ENCODE data around the gene PCDHA6.
"Not testable (repeated sequence)": the region's sequence is repeated elsewhere in the genome, so short reads cannot be mapped to it uniquely, and the experiment has no call there.

Gene PCDHA6

DNA sequence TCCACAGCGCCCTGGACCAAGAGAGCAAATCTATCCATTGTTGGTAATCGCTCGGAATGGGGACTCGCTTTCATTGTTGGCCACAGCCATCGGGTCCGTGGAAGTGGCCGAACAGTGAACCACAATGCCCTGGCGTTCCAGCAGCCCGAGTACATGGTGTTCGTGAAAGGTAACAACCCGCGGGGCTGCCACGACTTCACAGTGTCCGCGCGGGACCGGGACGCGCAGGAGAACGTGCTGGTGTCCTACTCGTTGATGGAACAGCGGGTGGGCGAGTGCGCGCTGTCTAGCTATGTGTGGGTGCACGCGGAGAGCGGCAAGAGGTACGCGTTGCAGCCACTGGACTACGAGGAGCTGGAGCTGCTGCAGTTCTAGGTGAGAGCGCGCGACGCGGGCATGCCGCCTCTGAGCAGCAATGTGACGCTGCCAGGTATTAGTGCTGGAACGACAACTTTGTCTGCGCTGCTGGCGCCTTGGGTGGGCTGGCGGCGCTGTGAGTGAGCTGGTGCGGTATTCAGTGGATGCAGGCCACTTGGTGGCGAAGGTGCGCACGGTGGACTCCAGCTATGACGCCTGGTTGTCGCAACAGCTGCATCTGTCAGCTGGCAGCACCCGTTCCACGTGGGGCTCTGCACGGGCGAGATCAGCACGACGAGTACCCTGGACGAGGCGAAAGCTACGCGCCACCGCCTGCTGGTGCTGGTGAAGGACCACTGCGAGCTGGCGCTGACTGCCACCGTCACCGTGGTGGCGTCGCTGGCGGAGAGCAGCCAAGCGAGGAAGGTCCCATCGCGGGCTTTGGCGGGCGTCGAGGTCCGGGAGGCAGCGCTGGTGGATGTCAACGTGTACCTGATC is 34.9 kb downstream of the PCDHA6 start:
- no peak for DNase-seq (ENCODE audit: low read depth)

DNA sequence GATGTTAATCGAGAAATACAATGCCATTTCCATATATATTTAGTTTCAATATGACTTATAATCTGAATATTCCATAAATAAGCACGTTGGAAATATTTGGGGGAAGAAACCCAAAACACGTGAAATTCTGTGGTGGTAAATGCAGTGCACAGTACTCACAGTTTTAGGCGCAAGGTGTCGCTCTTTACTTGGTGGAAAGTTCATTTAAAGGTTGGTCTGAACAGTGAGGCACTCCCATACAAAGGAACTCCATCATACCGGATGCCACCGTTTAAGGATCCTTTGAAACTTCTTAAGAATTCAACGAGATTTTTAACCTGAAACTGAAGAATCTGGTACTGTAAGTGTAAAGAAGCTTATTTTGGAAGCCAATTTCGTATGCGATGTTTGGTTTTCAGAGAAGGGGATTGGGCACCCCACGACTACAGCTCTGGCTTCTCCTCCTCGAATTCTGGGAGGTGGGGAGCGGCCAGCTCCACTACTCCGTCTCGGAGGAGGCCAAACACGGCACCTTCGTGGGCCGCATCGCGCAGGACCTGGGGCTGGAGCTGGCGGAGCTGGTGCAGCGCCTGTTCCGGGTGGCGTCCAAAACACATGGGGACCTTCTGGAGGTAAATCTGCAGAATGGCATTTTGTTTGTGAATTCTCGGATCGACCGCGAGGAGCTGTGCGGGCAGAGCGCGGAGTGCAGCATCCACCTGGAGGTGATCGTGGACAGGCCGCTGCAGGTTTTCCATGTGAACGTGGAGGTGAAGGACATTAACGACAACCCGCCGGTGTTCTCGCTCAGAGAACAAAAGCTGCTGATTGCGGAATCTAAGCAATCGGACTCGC is 41.2 kb downstream of the PCDHA6 start, which contains the start of gene PCDHA11:
Gene PCDHA11, plus strand, starts transcription at position 237 of the 834 bp plus-strand sequence. Its CDS starts 147 bp downstream, at position 384.
- no peak for DNase-seq (ENCODE audit: low read depth)

DNA sequence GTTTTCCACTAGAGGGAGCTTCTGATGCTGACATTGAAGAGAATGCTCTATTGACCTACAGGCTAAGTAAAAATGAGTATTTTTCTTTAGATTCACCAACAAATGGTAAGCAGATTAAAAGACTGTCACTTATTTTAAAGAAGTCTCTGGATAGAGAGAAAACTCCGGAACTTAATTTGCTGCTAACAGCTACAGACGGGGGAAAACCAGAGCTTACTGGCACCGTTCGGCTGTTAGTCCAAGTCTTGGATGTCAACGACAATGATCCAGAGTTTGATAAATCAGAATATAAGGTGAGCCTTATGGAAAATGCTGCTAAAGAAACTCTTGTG is 41.8 kb downstream of the PCDHA6 start:
- no peak for DNase-seq (ENCODE audit: low read depth)

DNA sequence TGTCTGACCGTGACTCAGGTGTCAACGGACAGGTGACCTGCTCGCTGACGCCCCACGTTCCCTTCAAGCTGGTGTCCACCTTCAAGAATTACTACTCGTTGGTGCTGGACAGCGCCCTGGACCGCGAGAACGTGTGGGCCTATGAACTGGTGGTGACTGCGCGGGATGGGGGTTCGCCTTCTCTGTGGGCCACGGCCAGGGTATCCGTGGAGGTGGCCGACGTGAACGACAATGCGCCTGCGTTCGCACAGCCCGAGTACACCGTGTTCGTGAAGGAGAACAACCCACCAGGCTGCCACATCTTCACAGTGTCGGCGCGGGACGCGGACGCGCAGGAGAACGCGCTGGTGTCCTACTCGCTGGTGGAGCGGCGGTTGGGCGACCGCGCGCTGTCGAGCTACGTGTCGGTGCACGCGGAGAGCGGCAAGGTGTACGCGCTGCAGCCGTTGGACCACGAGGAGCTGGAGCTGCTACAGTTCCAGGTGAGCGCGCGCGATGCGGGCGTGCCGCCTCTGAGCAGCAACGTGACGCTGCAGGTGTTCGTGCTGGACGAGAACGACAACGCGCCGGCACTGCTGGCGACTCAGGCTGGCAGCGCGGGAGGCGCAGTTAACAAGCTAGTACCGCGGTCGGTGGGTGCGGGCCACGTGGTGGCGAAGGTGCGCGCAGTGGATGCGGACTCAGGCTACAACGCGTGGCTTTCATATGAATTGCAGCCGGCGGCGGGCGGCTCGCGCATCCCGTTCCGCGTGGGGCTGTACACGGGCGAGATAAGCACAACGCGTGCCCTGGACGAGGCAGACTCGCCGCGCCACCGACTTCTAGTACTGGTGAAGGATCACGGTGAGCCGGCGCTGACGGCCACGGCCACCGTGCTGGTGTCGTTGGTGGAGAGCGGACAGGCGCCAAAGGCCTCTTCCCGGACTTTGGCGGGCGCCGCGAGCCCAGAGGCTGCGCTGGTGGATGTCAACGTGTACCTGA is 42.8 kb downstream of the PCDHA6 start:
- no peak for DNase-seq (ENCODE audit: low read depth)

DNA sequence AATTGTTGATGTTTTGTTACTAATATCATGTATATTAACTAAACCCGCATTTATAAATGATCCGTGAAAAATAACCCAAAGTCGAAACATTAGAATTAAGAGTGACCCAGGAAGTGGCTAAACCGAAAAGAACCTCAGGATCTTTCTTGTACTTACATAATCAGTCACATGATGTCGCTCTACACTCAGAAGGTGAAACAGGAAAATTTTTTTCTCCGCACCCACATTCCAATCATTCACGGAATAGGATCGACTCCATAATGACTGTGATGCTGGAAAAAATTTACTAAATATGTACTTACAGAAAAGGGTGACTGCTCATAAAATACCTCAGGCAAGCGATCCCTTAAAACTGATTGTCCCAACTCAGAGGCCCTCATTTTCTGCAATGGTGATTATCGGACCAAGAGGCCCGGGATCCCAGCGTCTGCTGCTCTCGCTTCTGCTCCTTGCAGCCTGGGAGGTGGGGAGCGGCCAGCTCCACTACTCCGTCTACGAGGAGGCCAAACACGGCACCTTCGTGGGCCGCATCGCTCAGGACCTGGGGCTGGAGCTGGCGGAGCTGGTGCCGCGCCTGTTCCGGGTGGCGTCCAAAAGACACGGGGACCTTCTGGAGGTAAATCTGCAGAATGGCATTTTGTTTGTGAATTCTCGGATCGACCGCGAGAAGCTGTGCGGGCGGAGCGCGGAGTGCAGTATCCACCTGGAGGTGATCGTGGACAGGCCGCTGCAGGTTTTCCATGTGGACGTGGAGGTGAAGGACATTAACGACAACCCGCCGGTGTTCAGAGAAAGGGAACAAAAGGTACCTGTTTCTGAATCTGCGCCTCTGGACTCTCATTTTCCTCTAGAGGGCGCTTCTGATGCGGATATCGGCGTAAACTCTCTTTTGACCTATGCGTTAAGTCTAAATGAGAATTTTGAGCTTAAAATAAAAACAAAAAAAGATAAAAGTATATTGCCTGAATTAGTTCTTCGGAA is 47.6 kb downstream of the PCDHA6 start, which contains the start of gene PCDHA12:
Gene PCDHA12, plus strand, starts transcription at position 224 of the 981 bp plus-strand sequence. Its CDS starts 165 bp downstream, at position 389.
- DNase-seq (ENCODE audit: low read depth): no peak

DNA sequence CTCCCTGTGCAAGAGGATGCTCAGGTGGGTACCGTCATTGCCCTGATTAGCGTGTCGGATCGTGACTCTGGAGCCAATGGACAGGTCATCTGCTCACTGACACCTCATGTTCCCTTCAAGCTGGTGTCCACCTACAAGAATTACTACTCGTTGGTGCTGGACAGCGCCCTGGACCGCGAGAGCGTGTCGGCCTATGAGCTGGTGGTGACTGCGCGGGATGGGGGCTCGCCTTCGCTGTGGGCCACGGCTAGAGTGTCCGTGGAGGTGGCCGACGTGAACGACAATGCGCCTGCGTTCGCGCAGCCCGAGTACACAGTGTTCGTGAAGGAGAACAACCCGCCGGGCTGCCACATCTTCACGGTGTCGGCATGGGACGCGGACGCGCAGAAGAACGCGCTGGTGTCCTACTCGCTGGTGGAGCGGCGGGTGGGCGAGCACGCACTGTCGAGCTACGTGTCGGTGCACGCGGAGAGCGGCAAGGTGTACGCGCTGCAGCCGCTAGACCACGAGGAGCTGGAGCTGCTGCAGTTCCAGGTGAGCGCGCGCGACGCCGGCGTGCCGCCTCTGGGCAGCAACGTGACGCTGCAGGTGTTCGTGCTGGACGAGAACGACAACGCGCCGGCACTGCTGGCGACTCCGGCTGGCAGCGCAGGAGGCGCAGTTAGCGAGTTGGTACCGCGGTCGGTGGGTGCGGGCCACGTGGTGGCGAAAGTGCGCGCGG is 48.9 kb downstream of the PCDHA6 start:
- not testable (repeated sequence) for DNase-seq (ENCODE audit: low read depth)

DNA sequence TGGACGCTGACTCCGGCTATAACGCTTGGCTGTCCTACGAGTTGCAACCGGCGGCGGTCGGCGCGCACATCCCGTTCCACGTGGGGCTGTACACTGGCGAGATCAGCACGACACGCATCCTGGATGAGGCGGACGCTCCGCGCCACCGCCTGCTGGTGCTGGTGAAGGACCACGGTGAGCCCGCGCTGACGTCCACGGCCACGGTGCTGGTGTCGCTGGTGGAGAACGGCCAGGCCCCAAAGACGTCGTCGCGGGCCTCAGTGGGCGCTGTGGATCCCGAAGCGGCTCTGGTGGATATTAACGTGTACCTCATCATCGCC is 49.5 kb downstream of the PCDHA6 start:
- no peak for DNase-seq (ENCODE audit: low read depth)
